LNCAP (cell line): ENCODE measurements around the gene FRMD4A.

Source experiments
- CTCF ChIP-seq: fragments of 450-650 bp; IDR thresholded peaks from 2 replicates; pipeline ENCODE4 v1.5.1; 2017; ENCODE audit warnings: mild to moderate bottlenecking

FRMD4A gene

GRCh38 chr10:13696071-13696470 lies 634.7 kb downstream of the FRMD4A start:
- no peak for TF ChIP-seq CTCF

- no peak for TF ChIP-seq CTCF
Measured at GRCh38 chr10:13695588-13695987, 635.1 kb downstream of the FRMD4A start.

GRCh38 chr10:13693783-13694700 lies 636.7 kb downstream of the FRMD4A start:
- no peak for TF ChIP-seq CTCF

- TF ChIP-seq CTCF: no peak
Measured at GRCh38 chr10:13690281-13690825, 640.4 kb downstream of the FRMD4A start.

DNA sequence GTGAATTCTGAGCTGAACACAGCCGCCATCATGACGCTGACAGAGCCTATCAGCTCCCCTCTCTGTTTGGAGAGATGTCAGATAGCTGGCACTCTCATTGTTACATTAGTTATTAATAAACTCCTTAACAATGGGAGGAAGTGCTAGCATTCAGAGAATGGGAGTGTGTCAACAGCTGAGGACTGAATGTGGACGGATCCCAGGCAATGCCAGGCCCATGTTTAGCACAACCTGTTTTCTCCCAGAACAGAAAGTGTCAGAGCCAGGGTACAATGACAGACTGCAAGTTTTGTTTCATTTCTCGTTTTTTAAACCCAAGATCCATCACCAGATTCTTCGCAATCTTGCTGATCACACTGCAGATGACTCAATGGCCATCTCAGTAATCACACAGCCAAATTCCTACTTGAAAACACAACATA lies 644.4 kb downstream of the FRMD4A start:
- TF ChIP-seq CTCF: no peak

GRCh38 chr10:13685885-13686284 lies 644.8 kb downstream of the FRMD4A start:
- TF ChIP-seq CTCF: no peak

- TF ChIP-seq CTCF: no peak
Measured at GRCh38 chr10:13684806-13685482, 645.8 kb downstream of the FRMD4A start.
